TTC549 (cell line): ENCODE measurements around the gene PTPRN2.

Experiments
- FAIRE-seq: peaks from 2 replicates; lab custom pipeline; 2012; peaks lifted over from hg19 to GRCh38; lab: Jason Lieb, UNC

The PTPRN2 gene

DNA sequence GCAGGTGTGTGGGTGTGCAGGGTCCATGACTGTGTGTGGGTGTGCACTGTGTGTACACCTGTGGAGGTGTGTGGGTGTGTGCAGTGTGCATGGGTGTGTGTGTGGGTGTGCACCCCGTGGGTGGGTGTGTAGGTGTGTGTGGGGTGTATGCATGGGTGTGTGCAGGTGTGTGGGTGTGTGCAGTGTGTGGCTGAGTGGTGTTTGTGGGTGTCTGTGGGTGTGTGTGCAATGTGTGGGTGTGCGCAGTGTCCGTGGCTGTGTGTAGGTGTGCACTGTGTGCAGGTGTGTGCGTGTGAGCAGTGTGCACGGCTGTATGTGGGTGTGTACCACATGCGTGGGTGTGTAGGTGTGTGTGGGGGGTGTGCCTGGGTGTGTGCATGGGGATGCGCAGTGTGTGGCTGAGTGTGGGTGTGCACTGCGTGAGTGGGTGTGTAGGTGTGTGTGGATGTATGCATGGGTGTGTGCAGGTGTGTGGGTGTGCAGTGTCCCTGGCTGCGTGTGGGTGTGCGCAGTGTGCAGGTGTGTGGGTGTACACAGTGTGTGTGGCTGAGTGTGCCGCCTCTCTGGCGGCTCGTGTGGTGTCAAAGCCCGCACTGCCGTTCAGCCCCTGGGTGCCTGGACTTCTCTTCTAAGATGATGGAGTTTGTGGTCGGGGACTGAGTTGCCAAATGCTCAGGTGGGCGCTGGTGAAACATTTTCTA, 1042.5 kb downstream of the PTPRN2 start:
- no peak for FAIRE-seq

GRCh38 chr7:157544226-157544625, 1043.4 kb downstream of the PTPRN2 start:
- no peak for FAIRE-seq

GRCh38 chr7:157543791-157544190, 1043.8 kb downstream of the PTPRN2 start:
- no peak for FAIRE-seq

DNA sequence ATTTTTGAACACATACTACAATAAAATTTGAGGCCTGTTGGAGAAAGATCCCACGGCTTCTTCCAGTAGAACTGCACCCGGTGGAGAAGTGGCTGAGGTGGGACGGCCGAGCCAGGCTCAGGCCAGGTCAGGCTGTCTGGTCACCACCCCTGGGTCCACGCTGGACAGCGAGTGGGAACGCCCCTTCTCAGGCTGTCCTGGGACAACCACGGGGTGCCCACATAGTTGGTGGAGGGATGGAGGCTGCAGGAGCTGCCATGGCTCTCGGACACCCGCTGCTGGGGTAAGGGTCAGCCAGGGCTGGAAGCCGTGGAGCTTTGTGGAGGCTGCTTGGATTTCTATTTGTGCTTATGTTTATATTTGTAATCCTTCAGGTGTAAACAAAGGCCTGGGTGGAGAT, 1044.3 kb downstream of the PTPRN2 start:
- FAIRE-seq = no peak

DNA sequence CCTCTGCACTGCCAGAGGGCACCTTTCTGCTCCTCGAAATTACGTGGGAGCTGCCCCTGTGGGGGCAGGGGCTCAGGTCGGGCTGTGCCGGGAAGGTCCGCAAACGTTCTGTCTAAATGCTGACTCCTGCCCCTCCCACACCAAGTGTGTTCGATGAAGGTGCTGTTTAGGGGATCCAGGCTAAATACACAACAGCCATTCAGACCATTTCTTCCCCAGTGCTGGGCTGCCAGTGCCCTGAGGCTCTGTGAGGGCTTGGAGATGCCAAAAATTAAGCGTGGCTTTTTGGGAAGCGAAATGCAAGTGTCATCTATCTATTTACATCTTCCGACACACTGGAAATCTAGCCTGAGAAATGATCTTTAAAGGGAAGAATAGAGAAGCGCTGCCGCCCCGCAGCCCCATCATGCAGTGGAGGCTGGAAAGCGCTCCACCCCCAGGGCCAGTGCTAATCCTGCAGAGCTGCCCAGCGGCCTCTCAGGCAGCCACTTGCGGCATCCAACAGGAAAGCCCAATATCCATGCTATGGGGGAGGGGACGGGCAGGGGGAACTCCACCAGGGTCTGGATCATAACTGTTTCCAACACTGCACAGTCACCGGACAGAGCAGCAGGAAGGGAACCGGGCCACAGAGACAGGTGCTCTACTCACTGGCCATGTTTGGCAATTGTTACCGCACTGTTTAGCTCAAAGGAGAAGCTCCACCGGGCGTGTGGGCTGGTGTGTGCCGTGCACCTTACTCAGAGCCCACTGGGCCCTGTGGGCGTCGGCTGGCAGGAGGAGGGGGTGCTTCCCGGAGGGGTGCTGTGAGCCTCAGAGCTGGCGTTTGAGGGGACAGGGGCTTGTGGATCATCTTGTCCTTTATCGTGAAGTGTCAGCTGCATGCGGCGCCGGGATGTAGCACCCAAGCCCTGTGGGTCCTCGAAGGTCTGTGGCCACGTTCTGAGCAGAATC, 1045.3 kb downstream of the PTPRN2 start:
- FAIRE-seq = no peak

DNA sequence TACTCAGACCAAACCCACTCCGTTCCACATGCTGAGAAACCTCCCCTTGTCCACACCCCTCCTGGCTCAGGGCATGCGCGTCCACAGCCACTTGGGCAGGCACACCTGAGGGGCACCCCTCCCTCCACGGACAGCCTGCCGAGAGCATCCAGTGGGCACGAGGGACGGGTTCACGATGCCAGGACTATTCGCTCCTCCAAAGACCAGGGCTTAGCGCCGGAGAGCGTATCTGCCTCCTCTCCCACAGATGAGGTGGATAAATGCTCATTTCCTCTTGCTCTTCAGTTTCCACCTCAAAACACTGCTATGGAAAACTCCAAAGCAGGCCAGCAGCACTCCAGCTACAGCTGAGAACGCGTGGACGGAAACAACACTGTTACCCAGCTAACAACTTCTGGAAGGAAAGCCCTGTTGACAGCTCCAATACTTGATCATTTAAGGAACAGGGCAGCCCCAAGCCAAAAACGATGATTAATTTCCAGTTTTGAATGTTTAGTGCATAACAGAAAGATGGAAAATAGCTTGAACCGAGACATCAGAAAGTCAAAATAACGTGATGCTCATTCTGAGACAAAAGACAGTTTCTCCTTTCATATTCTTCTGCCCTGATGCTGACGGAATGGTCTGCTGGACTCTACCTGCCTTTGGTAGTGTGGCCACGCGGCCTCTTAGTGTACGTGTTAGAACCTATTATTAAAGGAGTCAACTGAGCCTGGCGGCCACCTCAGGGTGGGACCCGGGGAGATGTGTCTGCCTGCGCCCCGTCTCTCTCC, 1046.1 kb downstream of the PTPRN2 start:
- FAIRE-seq = no peak

- FAIRE-seq = no peak
Observed at GRCh38 chr7:157540606-157541294, 1046.9 kb downstream of the PTPRN2 start.

GRCh38 chr7:157540020-157540419, 1047.6 kb downstream of the PTPRN2 start:
- FAIRE-seq = no peak

GRCh38 chr7:157539521-157539920, 1048.1 kb downstream of the PTPRN2 start:
- FAIRE-seq = no peak

- FAIRE-seq = no peak
Observed at GRCh38 chr7:157538735-157539134, 1048.9 kb downstream of the PTPRN2 start.

GRCh38 chr7:157538321-157538720, 1049.3 kb downstream of the PTPRN2 start:
- no peak for FAIRE-seq

DNA sequence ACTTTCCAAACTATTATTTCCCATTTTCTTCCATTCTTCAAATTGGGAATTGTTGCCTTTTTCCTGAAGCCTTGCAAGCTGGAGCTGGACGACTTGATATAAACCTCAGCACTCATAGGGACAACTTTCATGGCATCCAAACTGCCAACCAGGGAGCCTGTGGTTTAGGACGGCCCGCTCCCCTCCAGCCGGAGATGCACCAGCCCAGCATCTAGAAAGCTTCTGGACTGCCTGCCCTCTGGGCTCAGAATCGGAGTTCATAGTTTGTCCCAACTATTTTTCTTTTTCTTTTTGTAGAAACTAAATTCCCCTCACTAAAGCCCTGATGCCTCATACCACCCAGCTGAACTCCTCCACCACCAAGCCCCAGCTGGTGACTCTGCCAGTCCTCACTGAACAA, 1050.6 kb downstream of the PTPRN2 start:
- FAIRE-seq = no peak

- FAIRE-seq = no peak
Observed at GRCh38 chr7:157532068-157532467, 1055.6 kb downstream of the PTPRN2 start.

GRCh38 chr7:157529768-157530560, 1057.7 kb downstream of the PTPRN2 start:
- FAIRE-seq = no peak

DNA sequence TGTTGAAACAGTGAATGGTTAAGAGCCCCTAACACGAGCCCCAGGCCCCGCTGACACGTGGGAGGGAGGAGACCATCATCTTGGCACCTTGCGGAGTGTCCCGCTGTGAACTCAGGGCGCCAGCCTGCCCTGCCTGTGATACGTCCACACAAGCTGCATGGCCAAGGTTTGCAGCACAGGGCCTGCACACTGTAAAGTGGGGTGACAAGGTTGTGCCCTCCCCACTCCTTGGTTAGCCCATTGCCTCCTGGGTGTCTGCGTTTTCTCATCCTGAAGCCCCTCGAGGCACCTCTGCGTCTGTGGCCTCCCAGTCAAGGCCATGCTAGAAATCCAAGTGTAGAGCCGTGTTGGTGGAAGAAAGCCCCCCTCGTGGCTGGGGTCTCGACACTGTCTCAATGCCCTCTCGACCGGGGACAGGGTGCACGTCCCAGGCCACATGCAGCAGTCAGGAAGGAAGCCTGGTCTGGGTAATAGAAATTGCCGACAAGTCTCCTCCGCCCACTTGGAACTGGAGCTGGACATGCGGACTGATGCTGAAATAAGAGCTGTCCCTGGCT, 1058.8 kb downstream of the PTPRN2 start:
- no peak for FAIRE-seq

- no peak for FAIRE-seq
Observed at GRCh38 chr7:157527686-157528085, 1059.9 kb downstream of the PTPRN2 start.

DNA sequence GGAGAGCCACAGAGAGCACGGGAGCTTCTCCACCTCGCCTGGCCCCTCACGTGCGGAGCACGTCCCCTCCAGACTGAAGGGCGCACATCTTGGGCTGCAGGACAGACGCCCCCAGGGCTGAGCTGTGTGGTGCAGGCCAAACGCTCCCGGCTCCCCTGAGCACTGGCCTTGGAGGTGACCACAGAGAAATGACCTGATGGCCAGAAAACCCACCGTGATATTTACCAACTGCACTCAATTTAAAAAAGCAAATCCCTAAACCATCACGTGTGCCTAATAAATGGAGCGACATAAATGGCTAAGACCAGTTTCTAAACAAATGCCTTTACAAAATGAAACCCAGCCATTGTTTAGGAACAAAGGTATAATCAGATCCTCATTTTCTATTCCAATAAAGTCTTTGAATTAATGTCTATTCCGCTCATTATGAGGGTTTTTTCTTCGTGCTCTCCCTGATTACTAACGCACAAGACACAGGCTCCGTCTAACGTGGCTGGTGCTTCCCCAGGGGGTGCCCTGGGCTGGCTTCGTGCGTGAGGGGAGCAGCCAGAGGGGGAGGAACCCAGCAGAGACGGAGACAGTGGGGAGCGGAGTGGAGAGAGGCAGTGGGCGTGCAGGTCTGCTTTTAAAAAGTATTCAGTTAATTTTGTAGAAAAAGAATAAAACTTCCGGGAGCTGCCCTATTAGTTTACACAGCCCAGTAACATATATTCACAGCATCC, 1060.5 kb downstream of the PTPRN2 start:
- no peak for FAIRE-seq

- no peak for FAIRE-seq
Observed at GRCh38 chr7:157526005-157526912, 1061.4 kb downstream of the PTPRN2 start.

DNA sequence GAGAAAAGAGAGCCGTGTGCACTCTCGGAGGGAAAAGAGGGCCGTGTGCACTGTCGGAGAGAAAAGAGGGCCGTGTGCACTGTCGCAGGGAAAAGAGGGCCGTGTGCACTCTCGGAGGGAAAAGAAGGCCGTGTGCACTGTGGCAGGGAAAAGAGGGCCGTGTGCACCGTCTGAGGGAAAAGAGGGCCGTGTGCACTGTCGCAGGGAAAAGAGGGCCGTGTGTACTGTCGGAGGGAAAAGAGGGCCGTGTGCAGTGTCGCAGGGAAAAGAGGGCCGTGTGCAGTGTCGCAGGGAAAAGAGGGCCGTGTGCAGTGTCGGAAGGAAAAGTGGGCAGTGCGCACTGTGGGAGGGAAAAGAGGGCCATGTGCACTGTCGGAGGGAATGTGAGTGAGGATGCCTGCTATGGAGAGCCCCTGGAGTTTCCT, 1062.1 kb downstream of the PTPRN2 start:
- no peak for FAIRE-seq
